Measurements from ENCODE around the gene DUSP14.

The DUSP14 gene

DNA sequence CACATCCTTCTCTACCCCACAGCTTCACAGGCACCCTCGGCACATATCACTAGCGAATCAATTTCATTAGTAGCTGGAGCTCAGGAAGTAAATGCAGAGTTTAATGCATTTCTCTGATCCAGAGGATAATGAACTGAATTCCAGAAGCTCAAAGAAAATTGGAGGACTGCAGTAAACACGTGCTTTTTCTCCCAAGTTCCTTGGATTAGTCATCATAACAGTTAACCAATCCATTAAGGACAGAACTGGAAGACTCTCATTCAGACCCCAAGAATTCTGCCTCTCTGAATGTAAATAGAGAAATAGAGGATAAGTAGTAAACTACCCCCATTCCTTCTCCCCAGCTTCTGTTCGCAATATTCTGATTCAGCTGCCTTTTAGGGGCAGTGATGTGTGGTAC, 40.7 kb downstream of the DUSP14 start:
- TF ChIP-seq, protein P1, sequence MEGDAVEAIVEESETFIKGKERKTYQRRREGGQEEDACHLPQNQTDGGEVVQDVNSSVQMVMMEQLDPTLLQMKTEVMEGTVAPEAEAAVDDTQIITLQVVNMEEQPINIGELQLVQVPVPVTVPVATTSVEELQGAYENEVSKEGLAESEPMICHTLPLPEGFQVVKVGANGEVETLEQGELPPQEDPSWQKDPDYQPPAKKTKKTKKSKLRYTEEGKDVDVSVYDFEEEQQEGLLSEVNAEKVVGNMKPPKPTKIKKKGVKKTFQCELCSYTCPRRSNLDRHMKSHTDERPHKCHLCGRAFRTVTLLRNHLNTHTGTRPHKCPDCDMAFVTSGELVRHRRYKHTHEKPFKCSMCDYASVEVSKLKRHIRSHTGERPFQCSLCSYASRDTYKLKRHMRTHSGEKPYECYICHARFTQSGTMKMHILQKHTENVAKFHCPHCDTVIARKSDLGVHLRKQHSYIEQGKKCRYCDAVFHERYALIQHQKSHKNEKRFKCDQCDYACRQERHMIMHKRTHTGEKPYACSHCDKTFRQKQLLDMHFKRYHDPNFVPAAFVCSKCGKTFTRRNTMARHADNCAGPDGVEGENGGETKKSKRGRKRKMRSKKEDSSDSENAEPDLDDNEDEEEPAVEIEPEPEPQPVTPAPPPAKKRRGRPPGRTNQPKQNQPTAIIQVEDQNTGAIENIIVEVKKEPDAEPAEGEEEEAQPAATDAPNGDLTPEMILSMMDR (IDR thresholded peaks at IDR 0.05; ENCODE audit: low read depth, low read length): no peak
- DNase-seq: no peak
- no peaks in the 10 kb centered on the region for H3K9me3 ChIP-seq (ENCODE audit: severe bottlenecking)
- H3K4me3 ChIP-seq (ENCODE audit: low read depth, low read length): no peak overlapping the region
- no peak overlapping the region for H3K27ac ChIP-seq
- H3K36me3 ChIP-seq: peaks cover 17% of the 10 kb centered on the region
- H3K27me3 ChIP-seq (ENCODE audit: insufficient read depth, low read depth, severe bottlenecking): no peaks in the 10 kb centered on the region

DNA sequence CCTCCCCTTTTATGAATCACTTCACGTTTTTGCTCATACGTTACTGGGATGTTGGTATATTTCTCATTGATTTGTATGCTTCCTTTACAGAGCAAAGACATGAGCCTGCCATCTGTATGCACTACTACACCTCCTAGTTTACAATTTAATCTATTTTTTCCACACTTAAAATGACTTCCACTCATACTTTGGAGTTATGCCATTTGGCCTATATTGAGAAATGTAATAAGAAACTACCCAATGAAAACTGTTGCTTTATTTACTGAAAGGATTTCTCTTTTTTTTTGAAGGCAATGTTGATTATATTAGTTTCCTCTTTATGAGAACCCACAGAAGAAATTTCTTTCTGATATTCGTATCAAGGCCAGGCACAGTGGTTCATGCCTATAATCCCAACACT, 43.1 kb downstream of the DUSP14 start:
- H3K36me3 ChIP-seq: peaks cover 32% of the 10 kb centered on the region
- no peak overlapping the region for H3K27ac ChIP-seq

DNA sequence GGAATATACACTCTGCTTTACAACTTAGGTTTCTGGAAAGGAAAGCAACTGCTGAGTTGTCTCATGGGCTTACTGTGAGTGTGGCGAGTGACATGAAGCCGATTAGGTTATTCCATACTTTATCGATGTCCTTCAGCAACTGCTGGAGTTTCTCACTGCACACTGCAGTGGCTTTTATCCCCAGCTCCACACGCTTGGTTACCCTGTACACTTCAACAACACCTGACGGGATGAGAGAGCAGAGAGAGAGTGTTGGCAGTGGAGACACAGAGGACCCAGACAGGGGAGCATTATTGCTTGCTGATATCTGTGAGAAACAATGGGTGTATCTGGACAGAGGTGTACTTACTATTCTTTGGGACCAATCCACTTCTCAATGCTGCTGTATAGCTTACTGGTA, 46.2 kb downstream of the DUSP14 start:
- H3K27ac ChIP-seq: no peak overlapping the region
- peaks cover 52% of the 10 kb centered on the region for H3K36me3 ChIP-seq
- TF ChIP-seq, protein P1 (IDR thresholded peaks at IDR 0.05; ENCODE audit: low read depth, low read length): no peak
- DNase-seq: no peak
- no peak overlapping the region for H3K4me3 ChIP-seq (ENCODE audit: low read depth, low read length)
- H3K27me3 ChIP-seq (ENCODE audit: insufficient read depth, low read depth, severe bottlenecking): no peaks in the 10 kb centered on the region
- H3K9me3 ChIP-seq (ENCODE audit: severe bottlenecking): no peaks in the 10 kb centered on the region

More for the DNA sequence above, 43.1 kb downstream of the DUSP14 start:
- H3K9me3 ChIP-seq (ENCODE audit: severe bottlenecking): no peaks in the 10 kb centered on the region
- H3K27me3 ChIP-seq (ENCODE audit: insufficient read depth, low read depth, severe bottlenecking): no peaks in the 10 kb centered on the region
- no peak for DNase-seq
- TF ChIP-seq, protein P1 (IDR thresholded peaks at IDR 0.05; ENCODE audit: low read depth, low read length): no peak
- no peak overlapping the region for H3K4me3 ChIP-seq (ENCODE audit: low read depth, low read length)

DNA sequence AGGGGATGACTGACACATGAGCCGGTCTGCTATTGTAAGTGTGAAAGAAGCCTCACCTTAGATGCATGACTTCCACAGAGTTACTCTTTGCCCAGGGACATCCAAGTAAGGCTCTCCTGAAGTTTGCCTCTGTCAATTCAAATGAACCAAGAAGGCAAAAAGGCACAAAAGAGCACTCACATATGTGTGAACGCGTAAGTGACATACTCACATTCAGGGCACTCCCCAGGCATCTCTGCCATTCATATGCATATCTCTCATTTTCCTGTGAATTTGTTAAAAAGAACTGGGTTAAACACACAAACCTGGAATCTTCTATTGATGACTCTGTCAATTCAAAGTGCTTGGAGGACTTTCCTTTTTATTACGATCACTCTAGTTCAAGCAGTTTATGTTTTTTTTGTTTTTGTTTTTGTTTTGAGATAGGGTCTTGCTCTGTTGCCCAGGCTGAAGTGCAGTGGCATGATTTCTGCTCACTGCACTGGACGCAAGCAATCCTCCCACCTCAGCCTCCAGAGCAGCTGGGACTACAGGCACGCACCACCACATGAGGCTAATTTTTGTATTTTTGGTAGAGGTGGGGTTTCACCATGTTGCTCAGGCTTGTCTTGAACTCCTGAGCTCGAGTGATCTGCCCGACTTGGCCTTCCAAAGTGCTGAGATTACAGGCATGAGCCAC, 49.4 kb downstream of the DUSP14 start:
- H3K4me3 ChIP-seq (ENCODE audit: low read depth, low read length): no peak overlapping the region
- H3K9me3 ChIP-seq (ENCODE audit: severe bottlenecking): no peaks in the 10 kb centered on the region
- no peak overlapping the region for H3K27ac ChIP-seq
- no peak for DNase-seq
- H3K36me3 ChIP-seq: peaks cover 70% of the 10 kb centered on the region
- H3K27me3 ChIP-seq (ENCODE audit: insufficient read depth, low read depth, severe bottlenecking): no peaks in the 10 kb centered on the region
- TF ChIP-seq, protein P1 (IDR thresholded peaks at IDR 0.05; ENCODE audit: low read depth, low read length): no peak

DNA sequence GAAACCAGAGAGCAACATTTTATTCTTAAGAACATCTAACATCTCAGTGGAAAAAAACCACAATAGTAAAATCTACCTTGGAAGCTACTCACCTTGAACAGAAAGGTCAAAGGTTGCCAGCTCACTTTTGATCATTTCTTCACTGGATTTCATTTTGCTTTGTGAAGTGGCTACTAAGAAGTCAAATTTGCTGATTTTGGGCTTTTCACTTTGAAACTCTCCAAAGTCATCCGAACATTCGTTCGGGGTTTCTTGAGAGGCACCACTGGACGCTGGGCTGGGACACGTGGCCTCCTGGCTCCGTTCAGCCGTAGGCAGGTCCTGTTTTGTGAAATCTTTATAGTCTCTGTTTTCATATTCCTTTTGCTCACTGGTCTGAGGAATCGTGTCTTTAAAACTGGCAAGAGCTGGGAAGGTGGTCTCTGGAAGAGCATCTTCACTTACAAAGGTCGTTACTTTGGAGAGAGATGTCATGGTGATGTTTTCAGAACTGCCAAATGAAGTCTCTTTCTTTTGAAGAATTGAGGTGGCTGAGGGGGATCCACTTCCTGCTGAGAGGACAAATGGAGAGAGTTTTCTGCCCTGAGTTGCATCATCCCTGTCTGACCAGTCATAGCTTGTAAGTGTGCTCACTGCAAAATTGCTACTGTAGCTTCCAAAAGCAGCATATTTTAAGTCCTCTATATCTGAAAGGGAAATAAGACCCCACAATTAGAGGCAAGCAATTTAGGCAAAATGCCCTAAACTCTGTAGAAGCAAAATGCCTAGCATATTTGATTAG, 52.4 kb downstream of the DUSP14 start:
- peaks cover 58% of the 10 kb centered on the region for H3K36me3 ChIP-seq
- H3K27ac ChIP-seq: no peak overlapping the region
- TF ChIP-seq, protein P1 (IDR thresholded peaks at IDR 0.05; ENCODE audit: low read depth, low read length): no peak
- DNase-seq: no peak
- no peaks in the 10 kb centered on the region for H3K27me3 ChIP-seq (ENCODE audit: insufficient read depth, low read depth, severe bottlenecking)
- no peaks in the 10 kb centered on the region for H3K9me3 ChIP-seq (ENCODE audit: severe bottlenecking)
- H3K4me3 ChIP-seq (ENCODE audit: low read depth, low read length): no peak overlapping the region
